Measurements from ENCODE around the gene EPN1. TPM values are rescaled to one million over a fixed set of nuclear protein-coding genes. Genes with fewer than 3 reads are reported as not detected.

Gene EPN1
- total and polyA plus RNA-seq, 4 donors: 18.6 to 117 (median 77.8) TPM

GRCh38 chr19:55676383-55676782, 1.4 kb downstream of the EPN1 start:
- H3K27ac ChIP-seq (ENCODE audit: low read depth in 1 of 2, low read length in 2 of 2): peak overlapping the region; percentile 80 to 89
- peak overlapping the region; percentile 76 to 95 for H3K9ac ChIP-seq (ENCODE audit: low read depth in 1 of 2, low read length in 2 of 2)
- H3K4me1 ChIP-seq (ENCODE audit: control insufficient read depth in 4 of 4, insufficient read depth in 4 of 4, low read length in 3 of 4): peaks cover 12 to 74% (median 66%) of the 10 kb centered on the region in 4 donors
- DNase-seq (ENCODE audit: low spot score): no peak
- 30% methylated on average over 5 of the region's 5 CpGs for WGBS
- peak; percentile 36 for TF ChIP-seq CTCF (IDR thresholded peaks at IDR 0.05; ENCODE audit: low read depth, low read length, missing input control)
- TF ChIP-seq HNF4G (IDR thresholded peaks at IDR 0.05): no peak
- TF ChIP-seq RXRA (IDR thresholded peaks at IDR 0.05): peak in 1 of 2 donors; percentile 15
- peak; percentile 8 to 40 for TF ChIP-seq RAD21 (IDR thresholded peaks at IDR 0.05)
- TF ChIP-seq SP1 (IDR thresholded peaks at IDR 0.05): no peak
- H3K36me3 ChIP-seq (ENCODE audit: control insufficient read depth in 4 of 4, insufficient read depth in 3 of 4, low read depth in 1 of 4, low read length in 3 of 4): peaks cover 3 to 31% (median 10%) of the 10 kb centered on the region in 4 donors
- H3K9me3 ChIP-seq (ENCODE audit: control insufficient read depth in 4 of 4, low read length in 3 of 4): no peaks in the 10 kb centered on the region
- H3K27me3 ChIP-seq (ENCODE audit: control insufficient read depth in 4 of 4, insufficient read depth in 4 of 4, low read length in 3 of 4): no peaks in the 10 kb centered on the region
- peak overlapping the region; percentile 79 to 99 (median 95) for H3K4me3 ChIP-seq (ENCODE audit: low read depth in 1 of 3, low read length in 3 of 3)

GRCh38 chr19:55676889-55677505, 2.0 kb downstream of the EPN1 start:
- 68% methylated on average over 7 of the region's 7 CpGs for WGBS
- no peaks in the 10 kb centered on the region for H3K9me3 ChIP-seq (ENCODE audit: control insufficient read depth in 4 of 4, low read length in 3 of 4)
- H3K9ac ChIP-seq (ENCODE audit: low read depth in 1 of 2, low read length in 2 of 2): peak overlapping the region; percentile 27 to 76
- peaks cover 12 to 78% (median 69%) of the 10 kb centered on the region in 4 donors for H3K4me1 ChIP-seq (ENCODE audit: control insufficient read depth in 4 of 4, insufficient read depth in 4 of 4, low read length in 3 of 4)
- peaks cover 3 to 31% (median 12%) of the 10 kb centered on the region in 4 donors for H3K36me3 ChIP-seq (ENCODE audit: control insufficient read depth in 4 of 4, insufficient read depth in 3 of 4, low read depth in 1 of 4, low read length in 3 of 4)
- no peak for DNase-seq (ENCODE audit: low spot score)
- TF ChIP-seq REST (IDR thresholded peaks at IDR 0.05) (no peak), MAX (IDR thresholded peaks at IDR 0.05) (no peak), HNF4G (IDR thresholded peaks at IDR 0.05) (no peak), YY1 (IDR thresholded peaks at IDR 0.05) (no peak), JUND (IDR thresholded peaks at IDR 0.05) (no peak), FOXA1 (IDR thresholded peaks at IDR 0.05) (no peak), NR2F2 (IDR thresholded peaks at IDR 0.05) (no peak), RXRA (IDR thresholded peaks at IDR 0.05) (no peak), RAD21 (IDR thresholded peaks at IDR 0.05) (no peak), ZBTB33 (IDR thresholded peaks at IDR 0.05) (no peak)
- H3K4me3 ChIP-seq (ENCODE audit: low read depth in 1 of 3, low read length in 3 of 3): peak overlapping the region in 2 of 3 donors; percentile 41 to 99
- H3K27me3 ChIP-seq (ENCODE audit: control insufficient read depth in 4 of 4, insufficient read depth in 4 of 4, low read length in 3 of 4): no peaks in the 10 kb centered on the region
- peak overlapping the region; percentile 80 to 89 for H3K27ac ChIP-seq (ENCODE audit: low read depth in 1 of 2, low read length in 2 of 2)

All from liver (tissue), 9 donors.